SKM-1 treated with dmso at 0.1 percent for 144 hours (cell line): ENCODE measurements around the gene SNW1.

Experiments
- DNase-seq: peaks from one replicate; lab custom pipeline; 2025; ENCODE audit not compliant: unreplicated experiment; lab: John Stamatoyannopoulos, UW

The SNW1 gene

GRCh38 chr14:77673193-77673592 is 87.8 kb downstream of the SNW1 start:
- no peak for DNase-seq
